NCI-H1930 (cell line): ENCODE data around the gene ABTB2.
A peak's percentile ranks its signal among the peaks of the same experiment; 100 is the strongest.
"Not testable (repeated sequence)": the region's sequence is repeated elsewhere in the genome, so short reads cannot be mapped to it uniquely, and the experiment has no call there.

Experiments
- DNase-seq, 2 experiments: peaks; one replicate each; lab custom pipeline; 2025; lab: John Stamatoyannopoulos, UW

ABTB2 gene

GRCh38 chr11:34190192-34191139 is 167.3 kb downstream of the ABTB2 start:
- no peak for DNase-seq

GRCh38 chr11:34189191-34189590 is 168.6 kb downstream of the ABTB2 start:
- DNase-seq: no peak

- no peak for DNase-seq
Measured at GRCh38 chr11:34188181-34188580, 169.6 kb downstream of the ABTB2 start.

GRCh38 chr11:34185926-34186841 is 171.6 kb downstream of the ABTB2 start:
- DNase-seq: no peak

- DNase-seq: no peak
Measured at GRCh38 chr11:34184505-34185015, 173.2 kb downstream of the ABTB2 start.

GRCh38 chr11:34183848-34184391 is 173.9 kb downstream of the ABTB2 start:
- DNase-seq: no peak

- no peak for DNase-seq
Measured at GRCh38 chr11:34182921-34183685, 174.7 kb downstream of the ABTB2 start.

- no peak for DNase-seq
Measured at GRCh38 chr11:34182425-34182824, 175.4 kb downstream of the ABTB2 start.

- no peak for DNase-seq
Measured at GRCh38 chr11:34181856-34182405, 175.9 kb downstream of the ABTB2 start.

GRCh38 chr11:34181251-34181650 is 176.6 kb downstream of the ABTB2 start:
- DNase-seq: no peak

- DNase-seq: not testable (repeated sequence)
Measured at GRCh38 chr11:34180814-34181165, 177.0 kb downstream of the ABTB2 start.

GRCh38 chr11:34180040-34180813 is 177.6 kb downstream of the ABTB2 start:
- DNase-seq: no peak

GRCh38 chr11:34179026-34179675 is 178.7 kb downstream of the ABTB2 start:
- no peak for DNase-seq

- no peak for DNase-seq
Measured at GRCh38 chr11:34178209-34178821, 179.5 kb downstream of the ABTB2 start.

GRCh38 chr11:34176751-34177209 is 181.0 kb downstream of the ABTB2 start:
- DNase-seq: no peak

GRCh38 chr11:34175284-34176019 is 182.4 kb downstream of the ABTB2 start:
- DNase-seq: no peak

- peak; percentile 43 to 70 for DNase-seq
Measured at GRCh38 chr11:34174412-34175041, 183.3 kb downstream of the ABTB2 start.

GRCh38 chr11:34173050-34173449 is 184.8 kb downstream of the ABTB2 start:
- DNase-seq: no peak
